Measurements from ENCODE around the gene OR51A7. TPM values are rescaled to one million over a fixed set of nuclear protein-coding genes. Genes with fewer than 3 reads are reported as not detected.
"Not testable (repeated sequence)": the region's sequence is repeated elsewhere in the genome, so short reads cannot be mapped to it uniquely, and the experiment has no call there.

The OR51A7 gene
- total RNA-seq, 1 experiment from 2014 or later = not detected

DNA sequence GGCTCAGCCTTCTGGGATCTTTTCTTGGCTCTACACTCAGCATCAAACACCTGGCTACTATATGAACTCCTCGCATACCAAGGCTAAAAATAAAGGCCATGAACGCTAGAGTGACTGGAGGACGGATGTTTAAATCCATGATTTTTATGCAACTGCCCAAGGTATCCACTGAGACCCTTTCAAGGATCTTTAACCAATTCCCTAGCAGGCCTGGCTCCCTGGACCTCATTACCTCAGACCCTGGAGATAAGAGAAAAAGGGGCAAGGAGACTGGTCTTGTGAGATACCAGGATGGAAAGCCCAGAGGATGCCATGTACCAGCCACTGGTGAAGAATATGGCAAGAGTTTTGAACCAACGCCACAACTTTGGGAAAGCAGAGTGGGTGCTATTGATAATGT is 15.7 kb downstream of the OR51A7 start, which contains the start of gene OR51G2:
Gene OR51G2, minus strand, starts transcription at position 101 of the 400 bp plus-strand sequence. CDS start 3,687 bp downstream, outside the sequence.
- no peaks in the 10 kb centered on the region for H3K9me3 ChIP-seq (replicated peaks)
- H3K27me3 ChIP-seq = no peaks in the 10 kb centered on the region
- no peak for DNase-seq
- H3K36me3 ChIP-seq = no peaks in the 10 kb centered on the region
- H3K27ac ChIP-seq = no peak within 1 kb of the TSS
- no peak within 1 kb of the TSS for H3K4me3 ChIP-seq
- H3K4me1 ChIP-seq = no peaks in the 10 kb centered on the region

GRCh38 chr11:4921796-4922195 is 18.2 kb downstream of the OR51A7 start:
- DNase-seq = no peak
- no peaks in the 10 kb centered on the region for H3K4me1 ChIP-seq
- H3K27me3 ChIP-seq = no peaks in the 10 kb centered on the region
- H3K4me3 ChIP-seq = no peak overlapping the region
- H3K36me3 ChIP-seq = no peaks in the 10 kb centered on the region
- no peaks in the 10 kb centered on the region for H3K9me3 ChIP-seq (replicated peaks)
- H3K27ac ChIP-seq = no peak overlapping the region

- no peak for DNase-seq
- no peaks in the 10 kb centered on the region for H3K9me3 ChIP-seq (replicated peaks)
- no peaks in the 10 kb centered on the region for H3K4me1 ChIP-seq
- H3K27me3 ChIP-seq = no peaks in the 10 kb centered on the region
- no peaks in the 10 kb centered on the region for H3K36me3 ChIP-seq
- H3K27ac ChIP-seq = no peak overlapping the region
- no peak overlapping the region for H3K4me3 ChIP-seq
Measured at GRCh38 chr11:4922304-4922703, 18.7 kb downstream of the OR51A7 start.

DNA sequence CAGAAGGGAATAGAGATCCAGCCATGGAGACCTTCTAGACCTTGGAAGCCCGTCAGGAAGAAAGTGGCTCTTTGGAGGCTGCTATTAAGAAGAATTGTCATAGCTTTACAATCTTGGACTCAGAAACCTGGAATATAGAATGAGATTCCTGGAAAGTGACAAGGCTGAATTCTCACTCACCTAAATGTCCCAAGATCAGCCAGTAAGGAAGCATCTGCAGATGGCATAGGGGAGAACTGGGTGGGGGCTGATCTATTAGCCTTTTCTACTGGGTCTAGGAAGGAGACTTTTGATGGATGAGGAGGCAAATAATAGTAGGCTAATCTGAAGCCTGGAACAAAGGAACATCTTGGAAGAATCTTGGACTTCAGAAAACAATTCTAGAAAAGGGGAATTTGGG is 20.7 kb downstream of the OR51A7 start, which contains the start of gene OR51G1:
Gene OR51G1, minus strand, starts transcription at position 101 of the 400 bp plus-strand sequence. Its CDS starts 0 bp downstream, at position 101.
- no peak within 1 kb of the TSS for H3K27ac ChIP-seq
- no peaks in the 10 kb centered on the region for H3K4me1 ChIP-seq
- H3K9me3 ChIP-seq (replicated peaks) = no peaks in the 10 kb centered on the region
- H3K27me3 ChIP-seq = no peaks in the 10 kb centered on the region
- no peak within 1 kb of the TSS for H3K4me3 ChIP-seq
- DNase-seq = no peak
- H3K36me3 ChIP-seq = no peaks in the 10 kb centered on the region

- no peaks in the 10 kb centered on the region for H3K27me3 ChIP-seq
- H3K36me3 ChIP-seq = no peaks in the 10 kb centered on the region
- DNase-seq = no peak
- no peaks in the 10 kb centered on the region for H3K9me3 ChIP-seq (replicated peaks)
- no peaks in the 10 kb centered on the region for H3K4me1 ChIP-seq
- no peak overlapping the region for H3K4me3 ChIP-seq
- H3K27ac ChIP-seq = no peak overlapping the region
Measured at GRCh38 chr11:4926608-4927007, 23.0 kb downstream of the OR51A7 start.

GRCh38 chr11:4932751-4933150 is 29.2 kb downstream of the OR51A7 start:
- Histone ChIP-seq H3K27me3 (no peaks in the 10 kb centered on the region), H3K36me3 (no peaks in the 10 kb centered on the region), H3K27ac (no peak overlapping the region), H3K4me3 (no peak overlapping the region), H3K9me3 (replicated peaks) (no peaks in the 10 kb centered on the region), H3K4me1 (no peaks in the 10 kb centered on the region)
- DNase-seq = no peak

GRCh38 chr11:4936745-4937144 is 33.2 kb downstream of the OR51A7 start:
- Histone ChIP-seq H3K4me1 (no peaks in the 10 kb centered on the region), H3K27me3 (no peaks in the 10 kb centered on the region), H3K9me3 (replicated peaks) (no peaks in the 10 kb centered on the region), H3K27ac (no peak overlapping the region), H3K4me3 (no peak overlapping the region), H3K36me3 (no peaks in the 10 kb centered on the region)
- no peak for DNase-seq

DNA sequence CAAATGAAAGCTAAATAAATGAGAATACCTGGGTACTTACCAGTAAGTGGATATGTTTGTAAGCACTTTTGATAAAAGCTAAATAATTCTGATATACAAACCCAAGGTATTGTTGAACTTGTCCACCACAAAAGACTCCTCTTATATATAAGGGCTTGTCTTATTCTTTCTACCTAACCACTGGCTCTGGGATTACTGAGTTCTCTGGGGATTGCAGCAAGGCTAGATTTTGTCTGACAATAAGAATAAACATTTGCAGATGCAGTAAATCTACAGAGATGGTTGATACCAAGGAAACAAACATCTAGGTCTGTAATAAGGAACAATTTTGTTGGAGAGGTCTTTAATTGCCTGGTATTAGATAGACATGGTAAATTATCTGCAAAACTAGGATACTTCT is 43.9 kb downstream of the OR51A7 start, which contains the start of gene OR51A4:
Gene OR51A4, minus strand, starts transcription at position 101 of the 400 bp plus-strand sequence. CDS start 505 bp downstream, outside the sequence.
- Histone ChIP-seq H3K4me3 (no peak within 1 kb of the TSS), H3K9me3 (replicated peaks) (no peaks in the 10 kb centered on the region), H3K27ac (no peak within 1 kb of the TSS), H3K36me3 (no peaks in the 10 kb centered on the region), H3K27me3 (no peaks in the 10 kb centered on the region), H3K4me1 (no peaks in the 10 kb centered on the region)
- no peak for DNase-seq

DNA sequence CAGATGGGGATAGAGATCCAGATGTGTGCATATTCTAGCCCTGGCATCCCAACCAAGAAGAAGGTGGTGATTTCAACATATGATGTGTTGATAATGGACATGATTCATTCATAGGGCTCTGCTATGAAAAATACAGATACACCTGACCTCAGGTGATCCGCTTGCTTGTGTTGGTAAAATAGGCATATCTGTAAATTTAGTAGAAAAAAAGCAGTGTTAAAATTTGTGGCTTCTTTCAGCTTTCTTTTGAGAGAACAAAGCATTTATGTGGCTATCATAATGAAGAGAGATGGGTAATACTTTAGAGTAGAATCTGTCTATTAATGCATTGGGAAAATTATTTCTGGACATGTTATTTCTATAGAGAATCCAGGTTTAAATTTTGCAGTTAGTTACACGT is 52.0 kb downstream of the OR51A7 start, which contains the start of gene OR51A2:
Gene OR51A2, minus strand, starts transcription at position 101 of the 400 bp plus-strand sequence. Its CDS starts 0 bp downstream, at position 101.
- not testable (repeated sequence) for H3K4me3 ChIP-seq; DNase-seq; H3K9me3 ChIP-seq (replicated peaks); H3K36me3 ChIP-seq; H3K27me3 ChIP-seq; H3K27ac ChIP-seq; H3K4me1 ChIP-seq

GRCh38 chr11:4957396-4957795 is 53.8 kb downstream of the OR51A7 start:
- H3K4me3 ChIP-seq = no peak overlapping the region
- H3K9me3 ChIP-seq (replicated peaks) = no peaks in the 10 kb centered on the region
- DNase-seq = no peak
- no peak overlapping the region for H3K27ac ChIP-seq
- H3K36me3 ChIP-seq = no peaks in the 10 kb centered on the region
- no peaks in the 10 kb centered on the region for H3K4me1 ChIP-seq
- 0 out of 2 replicates have a peak, but pooled peaks cover 3% of the 10 kb centered on the region for H3K27me3 ChIP-seq

Other genes with a start within 250 kb of the OR51A7 start
- not detected in 2 replicates for gene OR51E2, start 205.9 kb upstream of the OR51A7 start, total RNA-seq (2014; rRNA removed; shearing (Covaris generic))
- gene MMP26, start 199.0 kb upstream of the OR51A7 start, total RNA-seq (2014; rRNA removed; shearing (Covaris generic)) = not detected in 2 replicates
- gene OR51F1, start 133.8 kb upstream of the OR51A7 start, total RNA-seq (2014; rRNA removed; shearing (Covaris generic)) = not detected in 2 replicates
- not detected in 2 replicates for gene OR52R1, start 99.4 kb upstream of the OR51A7 start, total RNA-seq (2014; rRNA removed; shearing (Covaris generic))
- not detected in 2 replicates for gene OR51F2, start 82.5 kb upstream of the OR51A7 start, total RNA-seq (2014; rRNA removed; shearing (Covaris generic))
- gene OR51S1, start 54.6 kb upstream of the OR51A7 start, total RNA-seq (2014; rRNA removed; shearing (Covaris generic)) = not detected in 2 replicates
- not detected in 2 replicates for gene OR51T1, start 21.9 kb upstream of the OR51A7 start, total RNA-seq (2014; rRNA removed; shearing (Covaris generic))
- not detected in 2 replicates for gene OR51G2, start 15.6 kb downstream of the OR51A7 start, total RNA-seq (2014; rRNA removed; shearing (Covaris generic))
- gene OR51G1, start 20.6 kb downstream of the OR51A7 start, total RNA-seq (2014; rRNA removed; shearing (Covaris generic)) = not detected in 2 replicates
- not detected in 2 replicates for gene OR51A4, start 43.8 kb downstream of the OR51A7 start, total RNA-seq (2014; rRNA removed; shearing (Covaris generic))
- gene OR51A2, start 51.9 kb downstream of the OR51A7 start, total RNA-seq (2014; rRNA removed; shearing (Covaris generic)) = not detected in 2 replicates
- gene OR51L1, start 91.1 kb downstream of the OR51A7 start, total RNA-seq (2014; rRNA removed; shearing (Covaris generic)) = not detected in 2 replicates
- not detected in 2 replicates for gene OR52J3, start 142.7 kb downstream of the OR51A7 start, total RNA-seq (2014; rRNA removed; shearing (Covaris generic))
- not detected in 2 replicates for gene OR52E2, start 155.8 kb downstream of the OR51A7 start, total RNA-seq (2014; rRNA removed; shearing (Covaris generic))
- gene OR52E1, start 165.8 kb downstream of the OR51A7 start, total RNA-seq (2014; rRNA removed; shearing (Covaris generic)) = not detected in 2 replicates
- not detected in 2 replicates for gene OR52A5, start 234.6 kb downstream of the OR51A7 start, total RNA-seq (2014; rRNA removed; shearing (Covaris generic))